IPS DF 6.9 (cell line): ENCODE data around the gene IL18R1.

Source experiments
- DNase-seq: peaks from one replicate; pipeline ENCODE4 v3.0.0-alpha.2; 2013; ENCODE audit warnings: low read depth, low spot score
- H3K27ac ChIP-seq: one replicate; pipeline ENCODE4 v1.5.1; 2013; ENCODE audit warnings: low read length, control low read depth
- H3K27me3 ChIP-seq: 2 replicates; pipeline ENCODE4 v1.6.1; 2013; ENCODE audit warnings: mild to moderate bottlenecking, low read length; ENCODE audit not compliant: control insufficient read depth, insufficient read depth
- H3K36me3 ChIP-seq: 2 replicates; pipeline ENCODE4 v1.6.1; 2013; ENCODE audit warnings: low read length; ENCODE audit not compliant: control insufficient read depth, insufficient read depth
- H3K4me1 ChIP-seq: 2 replicates; pipeline ENCODE4 v1.6.1; 2013; ENCODE audit warnings: low read length; ENCODE audit not compliant: control insufficient read depth, insufficient read depth
- H3K4me3 ChIP-seq: 2 replicates; pipeline ENCODE4 v1.5.1; 2013; ENCODE audit warnings: mild to moderate bottlenecking, low read length
- H3K9me3 ChIP-seq: 2 replicates; pipeline ENCODE4 v1.6.1; 2013; ENCODE audit warnings: low read length, inconsistent platforms; ENCODE audit not compliant: control insufficient read depth, insufficient read depth
- WGBS: extraction: QIAGEN DNeasy Blood & Tissue Kit; methylation state at CpG from one replicate; pipeline ENCODE4 v1.1.7; 2013; ENCODE audit warnings: mixed read lengths, missing lambda C conversion rate; ENCODE audit not compliant: insufficient read length, insufficient coverage; 5-methylcytosine and 5-hydroxymethylcytosine counted together

Gene IL18R1

DNA sequence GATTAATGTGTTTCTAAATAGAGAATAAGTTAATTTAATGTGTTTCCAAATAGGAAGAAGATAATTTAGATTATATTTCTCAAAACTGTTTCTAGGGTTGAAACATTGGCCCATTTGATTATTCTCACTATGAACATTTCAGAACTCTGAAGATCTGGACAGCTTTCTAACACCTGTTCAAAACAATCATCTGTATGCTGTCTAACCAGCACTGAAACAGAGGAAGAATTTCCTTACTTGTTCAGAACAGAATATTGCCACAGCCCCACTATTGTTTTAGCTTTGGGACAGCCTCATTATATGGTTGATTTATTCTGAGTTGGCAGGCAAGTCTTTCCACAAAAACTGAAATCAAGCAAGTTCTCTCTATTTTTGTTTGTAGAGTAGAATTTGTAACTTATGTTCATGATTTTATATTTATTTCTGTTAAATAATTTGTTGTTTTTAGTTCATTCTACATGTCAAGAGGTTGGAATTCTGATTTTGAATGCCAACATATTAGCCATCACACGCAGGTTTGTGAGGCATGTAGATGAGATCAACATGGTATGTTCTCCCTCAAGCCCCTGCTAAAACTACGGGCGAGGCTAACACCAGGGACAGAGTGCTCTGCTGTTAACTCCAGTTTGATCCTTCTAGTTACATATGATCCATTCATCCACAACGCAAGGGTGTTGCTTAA is 78.5 kb downstream of the IL18R1 start:
- no peak for DNase-seq
- no peaks in the 10 kb centered on the region for H3K36me3 ChIP-seq
- no peaks in the 10 kb centered on the region for H3K9me3 ChIP-seq
- no peaks in the 10 kb centered on the region for H3K4me1 ChIP-seq
- no peak overlapping the region for H3K4me3 ChIP-seq
- WGBS = no CpG with 5 or more reads among the region's 4 CpGs
- no peak overlapping the region for H3K27ac ChIP-seq
- H3K27me3 ChIP-seq = no peaks in the 10 kb centered on the region

DNA sequence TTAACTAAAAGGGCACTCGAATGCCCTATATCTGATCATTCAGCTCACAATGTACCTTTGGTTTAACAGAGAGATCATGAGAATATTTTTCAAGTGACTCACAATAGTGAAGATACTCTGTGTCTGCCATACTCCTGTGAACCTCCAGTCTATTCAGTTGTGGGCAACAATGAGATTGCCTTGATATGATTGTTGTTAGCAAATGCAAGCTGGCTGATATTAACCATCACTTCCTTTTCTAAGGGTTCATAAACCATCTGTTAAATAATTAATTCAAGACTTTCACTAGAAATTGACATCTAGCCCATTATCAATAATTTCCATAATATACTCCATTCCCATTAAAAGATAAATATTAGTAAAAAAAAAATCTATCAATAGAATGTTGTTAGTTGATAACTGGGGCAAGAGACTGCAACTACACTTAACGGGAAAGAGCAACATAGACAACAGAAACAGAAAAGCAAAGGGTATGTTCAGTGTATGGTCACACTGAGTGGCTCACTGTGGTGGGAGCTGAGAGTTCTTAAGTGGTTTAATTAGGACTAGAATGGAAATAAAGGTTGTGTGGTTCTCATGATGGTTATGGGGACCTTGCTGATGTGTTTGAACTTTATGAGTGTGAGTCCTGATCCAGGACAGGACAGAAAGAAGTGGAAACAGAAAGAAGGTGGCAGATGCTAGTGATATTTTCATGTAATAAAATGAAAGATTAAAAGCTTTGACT is 79.2 kb downstream of the IL18R1 start:
- no peak for DNase-seq
- no peak overlapping the region for H3K4me3 ChIP-seq
- no peaks in the 10 kb centered on the region for H3K27me3 ChIP-seq
- WGBS = no CpG with 5 or more reads among the region's 2 CpGs
- H3K27ac ChIP-seq = no peak overlapping the region
- no peaks in the 10 kb centered on the region for H3K36me3 ChIP-seq
- H3K9me3 ChIP-seq = no peaks in the 10 kb centered on the region
- no peaks in the 10 kb centered on the region for H3K4me1 ChIP-seq

DNA sequence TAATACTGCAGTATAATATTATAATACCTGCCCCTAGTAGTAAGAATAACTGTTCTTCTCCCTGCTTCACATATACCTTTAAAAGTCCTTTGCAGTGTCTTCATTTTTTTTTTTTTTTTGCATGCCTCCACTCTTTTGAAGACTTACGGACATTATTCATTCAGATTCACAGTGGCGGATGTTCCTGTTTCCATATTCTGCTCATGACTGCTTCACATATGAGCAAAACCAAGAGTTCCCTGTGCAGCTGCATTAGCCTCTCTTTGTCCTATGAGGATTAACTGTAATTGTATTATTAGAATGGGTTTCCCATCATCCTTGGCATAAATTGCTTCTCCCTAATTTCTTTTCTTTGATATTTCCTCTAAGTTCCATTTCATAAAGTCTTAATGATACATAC is 80.1 kb downstream of the IL18R1 start:
- no peaks in the 10 kb centered on the region for H3K9me3 ChIP-seq
- WGBS = no CpG with 5 or more reads among the region's 2 CpGs
- H3K4me3 ChIP-seq = no peak overlapping the region
- no peak for DNase-seq
- no peak overlapping the region for H3K27ac ChIP-seq
- no peaks in the 10 kb centered on the region for H3K36me3 ChIP-seq
- H3K27me3 ChIP-seq = no peaks in the 10 kb centered on the region
- H3K4me1 ChIP-seq = no peaks in the 10 kb centered on the region

DNA sequence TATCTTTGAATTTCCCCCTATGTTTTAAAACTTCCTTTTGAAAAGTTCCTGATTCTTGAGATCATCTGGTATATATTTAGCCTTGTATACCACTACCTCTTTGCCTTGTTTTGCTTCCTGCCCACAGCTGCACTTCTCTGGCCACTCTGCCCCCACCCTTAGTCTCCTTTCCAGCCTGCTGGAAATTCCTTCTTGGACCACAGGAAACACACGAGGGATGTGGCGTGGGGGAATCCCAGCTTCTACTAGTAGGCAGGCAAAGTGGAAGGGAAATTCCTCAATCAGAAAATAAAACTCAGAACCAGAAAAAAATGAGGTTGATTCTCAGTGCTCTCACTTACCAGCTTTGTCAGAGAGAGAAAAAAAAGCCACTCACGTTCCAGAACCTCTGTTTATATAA is 80.7 kb downstream of the IL18R1 start:
- no peaks in the 10 kb centered on the region for H3K4me1 ChIP-seq
- H3K9me3 ChIP-seq = no peaks in the 10 kb centered on the region
- H3K27ac ChIP-seq = no peak overlapping the region
- H3K4me3 ChIP-seq = no peak overlapping the region
- H3K36me3 ChIP-seq = no peaks in the 10 kb centered on the region
- no peak for DNase-seq
- H3K27me3 ChIP-seq = no peaks in the 10 kb centered on the region
- no CpG with 5 or more reads among the region's 3 CpGs for WGBS

DNA sequence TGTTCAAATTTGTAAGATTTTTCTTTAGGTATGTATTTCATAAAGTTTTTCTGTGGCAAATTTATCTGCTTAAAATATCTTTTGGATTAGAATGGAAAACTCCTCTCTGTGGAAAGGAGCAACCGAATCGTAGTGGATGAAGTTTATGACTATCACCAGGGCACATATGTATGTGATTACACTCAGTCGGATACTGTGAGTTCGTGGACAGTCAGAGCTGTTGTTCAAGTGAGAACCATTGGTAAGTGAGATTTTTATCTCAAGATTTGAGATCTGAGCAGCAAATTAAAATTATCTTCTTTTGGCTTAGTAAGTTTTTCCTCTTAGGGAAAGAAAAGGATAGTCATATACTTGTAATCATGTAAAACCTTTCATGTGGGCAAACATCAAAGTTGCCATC is 81.5 kb downstream of the IL18R1 start:
- Histone ChIP-seq H3K36me3 (no peaks in the 10 kb centered on the region), H3K4me3 (no peak overlapping the region), H3K4me1 (no peaks in the 10 kb centered on the region), H3K27me3 (no peaks in the 10 kb centered on the region), H3K27ac (no peak overlapping the region), H3K9me3 (no peaks in the 10 kb centered on the region)
- DNase-seq = no peak
- WGBS = no CpG with 5 or more reads among the region's 4 CpGs

DNA sequence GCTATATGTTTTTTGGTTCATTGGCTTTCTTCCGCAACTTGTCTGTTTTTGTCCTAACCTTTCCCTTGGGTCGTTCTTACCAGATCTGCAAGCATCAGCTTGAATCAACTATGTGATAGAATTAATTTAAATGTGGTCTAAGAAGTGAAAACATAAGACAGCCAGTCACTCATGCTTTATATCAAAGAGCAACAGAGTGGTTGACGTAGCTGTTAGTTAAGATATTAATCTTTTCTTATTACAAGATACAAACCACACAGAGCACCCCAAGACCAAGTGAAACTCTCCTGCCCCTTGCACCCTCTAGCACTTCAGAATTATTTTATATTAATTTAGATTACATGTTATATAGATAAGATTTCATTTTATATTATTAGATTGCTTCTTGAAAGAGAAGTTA is 82.5 kb downstream of the IL18R1 start:
- no peak overlapping the region for H3K27ac ChIP-seq
- no peaks in the 10 kb centered on the region for H3K9me3 ChIP-seq
- H3K4me1 ChIP-seq = no peaks in the 10 kb centered on the region
- no CpG with 5 or more reads among the region's 3 CpGs for WGBS
- no peaks in the 10 kb centered on the region for H3K27me3 ChIP-seq
- no peak for DNase-seq
- no peaks in the 10 kb centered on the region for H3K36me3 ChIP-seq
- H3K4me3 ChIP-seq = no peak overlapping the region

DNA sequence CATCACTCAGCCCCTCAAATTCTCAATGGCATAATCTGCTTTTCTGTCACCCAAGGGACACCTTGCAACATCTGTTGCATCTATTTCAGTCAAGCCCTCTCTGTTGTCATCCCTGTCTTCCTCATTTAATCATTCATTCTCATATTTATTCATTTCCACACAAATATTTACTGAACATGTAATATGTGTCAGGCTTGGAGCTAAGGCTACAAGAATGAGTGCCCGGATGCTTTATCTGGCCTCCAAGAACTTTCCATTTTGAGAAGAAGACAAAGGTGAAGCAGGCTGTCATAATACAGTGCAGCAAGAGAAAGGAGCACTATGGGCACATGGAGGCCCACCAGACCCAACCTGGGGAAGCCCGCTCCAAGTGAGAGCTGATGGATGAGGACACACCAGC is 83.0 kb downstream of the IL18R1 start:
- DNase-seq = no peak
- H3K36me3 ChIP-seq = no peaks in the 10 kb centered on the region
- no CpG with 5 or more reads among the region's 2 CpGs for WGBS

DNA sequence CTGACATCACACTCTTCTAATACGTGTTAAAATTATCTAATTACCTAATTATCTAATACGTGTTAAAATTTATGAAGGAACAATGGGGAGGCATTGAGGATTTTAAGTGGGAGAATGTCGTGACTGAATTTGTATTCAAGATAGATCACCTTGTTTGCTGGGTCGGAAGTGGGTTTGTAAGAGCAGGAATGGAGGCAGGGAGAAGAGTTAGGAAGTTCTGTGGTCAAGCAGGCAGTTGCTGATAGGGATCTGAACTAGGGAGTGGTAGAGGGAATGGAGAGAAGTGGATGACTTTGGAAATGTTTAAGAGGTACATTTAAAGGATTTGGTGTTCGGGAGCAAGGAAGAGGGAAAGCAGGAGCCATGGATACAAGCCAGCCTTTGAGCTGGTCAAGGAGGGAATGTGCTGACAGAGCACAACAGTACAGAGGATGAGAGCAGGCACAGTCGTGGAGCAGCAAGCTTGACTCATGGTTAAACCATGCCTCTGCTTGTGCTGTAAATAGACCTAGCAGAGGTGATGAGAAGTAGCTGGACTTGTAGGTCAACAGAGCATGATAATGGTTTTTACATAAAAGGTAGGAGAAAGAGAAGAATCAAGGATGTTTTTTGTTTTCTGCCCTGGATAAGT is 83.6 kb downstream of the IL18R1 start:
- 81% methylated on average over 2 of the region's 6 CpGs for WGBS
- no peaks in the 10 kb centered on the region for H3K36me3 ChIP-seq
- H3K27me3 ChIP-seq = no peaks in the 10 kb centered on the region
- DNase-seq = no peak
- H3K4me3 ChIP-seq = no peak overlapping the region
- H3K27ac ChIP-seq = no peak overlapping the region
- no peaks in the 10 kb centered on the region for H3K4me1 ChIP-seq
- H3K9me3 ChIP-seq = no peaks in the 10 kb centered on the region

More for the DNA sequence above, 83.0 kb downstream of the IL18R1 start:
- H3K4me3 ChIP-seq = no peak overlapping the region
- no peak overlapping the region for H3K27ac ChIP-seq
- no peaks in the 10 kb centered on the region for H3K9me3 ChIP-seq
- no peaks in the 10 kb centered on the region for H3K4me1 ChIP-seq
- H3K27me3 ChIP-seq = no peaks in the 10 kb centered on the region

DNA sequence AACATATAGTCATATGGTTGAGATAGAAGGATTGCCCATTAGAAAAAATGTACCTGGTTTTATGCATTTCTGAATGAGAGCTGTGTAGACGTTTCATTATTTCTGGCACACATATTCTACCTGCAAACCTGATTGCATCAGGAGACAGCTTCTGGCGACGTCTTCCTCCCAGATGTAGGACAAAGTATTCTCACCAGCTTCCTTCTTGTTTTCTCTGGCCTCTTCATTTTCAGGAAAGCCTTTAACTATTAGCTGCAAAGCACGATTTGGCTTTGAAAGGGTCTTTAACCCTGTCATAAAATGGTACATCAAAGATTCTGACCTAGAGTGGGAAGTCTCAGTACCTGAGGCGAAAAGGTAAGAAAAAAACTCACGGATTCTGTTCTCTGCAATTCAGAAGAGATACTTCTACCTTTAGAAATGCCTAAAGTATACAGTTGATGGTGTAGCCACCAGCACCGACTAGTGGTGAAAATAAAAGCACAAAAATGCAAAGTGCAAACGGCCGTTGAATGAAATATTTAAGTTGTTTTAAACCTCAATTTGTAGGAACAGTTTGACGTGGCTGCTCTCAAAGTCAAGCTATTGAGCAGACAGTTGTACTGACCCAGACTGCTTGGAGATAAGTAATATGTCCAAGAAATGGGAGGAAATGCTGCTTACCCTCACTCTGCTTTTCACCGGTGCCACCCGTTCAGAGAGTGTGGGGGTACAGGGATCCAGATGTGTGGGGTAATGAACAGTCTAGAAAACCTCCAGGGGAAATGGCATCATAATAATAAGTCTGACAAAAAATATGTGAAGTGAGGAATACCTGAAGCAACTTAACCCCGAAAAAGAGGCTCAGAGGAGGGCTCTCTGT is 87.6 kb downstream of the IL18R1 start:
- no peaks in the 10 kb centered on the region for H3K27me3 ChIP-seq
- no CpG with 5 or more reads among the region's 13 CpGs for WGBS
- H3K27ac ChIP-seq = no peak overlapping the region
- no peaks in the 10 kb centered on the region for H3K36me3 ChIP-seq
- no peak overlapping the region for H3K4me3 ChIP-seq
- peak; percentile 7 for DNase-seq
- H3K9me3 ChIP-seq = no peaks in the 10 kb centered on the region
- no peaks in the 10 kb centered on the region for H3K4me1 ChIP-seq

DNA sequence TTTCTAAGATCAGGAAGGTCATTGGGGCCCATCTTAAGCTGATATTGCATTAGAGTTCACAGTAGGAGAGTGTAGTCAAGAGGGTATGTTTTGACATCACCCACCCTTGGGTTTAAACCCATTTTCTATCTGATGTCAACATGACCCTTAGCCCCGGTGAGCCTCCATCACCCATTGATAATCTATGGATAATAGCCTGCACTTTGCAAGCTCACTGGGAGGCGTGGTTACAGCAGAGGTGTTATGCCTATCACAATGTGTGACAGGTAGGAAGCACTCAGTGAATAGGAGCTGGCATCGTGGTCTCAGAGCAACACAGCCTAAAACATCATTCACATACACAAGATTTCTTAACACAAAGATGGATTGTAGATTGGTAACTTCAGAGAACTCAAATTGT is 88.6 kb downstream of the IL18R1 start:
- no peak for DNase-seq
- WGBS = no CpG with 5 or more reads among the region's 3 CpGs

More for the DNA sequence above, 88.6 kb downstream of the IL18R1 start:
- no peaks in the 10 kb centered on the region for H3K4me1 ChIP-seq
- no peaks in the 10 kb centered on the region for H3K27me3 ChIP-seq
- no peak overlapping the region for H3K4me3 ChIP-seq
- no peak overlapping the region for H3K27ac ChIP-seq
- no peaks in the 10 kb centered on the region for H3K36me3 ChIP-seq
- H3K9me3 ChIP-seq = no peaks in the 10 kb centered on the region
